Left colon (tissue), 2 donors: ENCODE data around the gene FKBP2. TPM values are rescaled to one million over a fixed set of nuclear protein-coding genes. Genes with fewer than 3 reads are reported as not detected.

Experiments used
- ATAC-seq: fragments of 200-7000 bp; cut with Tn5 transposase; one replicate; pipeline ENCODE4 v1.9.1; 2020; ENCODE audit warnings: mild to moderate bottlenecking, moderate library complexity
- DNase-seq, 2 donors: peaks; one replicate each; pipeline ENCODE4 v3.0.0-alpha.2; 2020
- intact Hi-C, 2 donors: fragments of 100-400 bp; cut with DNase I in 1 of 2; cut with micrococcal nuclease in 1 of 2; formaldehyde crosslinking; loops; one replicate each; pipeline versions ENCODE4 v1.11.2 to v1.14.0; 2022; cut with DNase I, micrococcal nuclease
- total RNA-seq, 2 donors: library from RNA; stranded (reverse); fragmentation: NEBNext Ultra II Directional; extraction: Animal tissue kit (Norgen Biotek cat#: 25700); gene quantifications; one replicate each; pipeline ENCODE4 v1.2.1, GENCODE V29; 2021
- donor health status: DM: no; HTN: no; CAD: no.
- donor health status: DM: yes; HTN: yes; CAD: no.

Gene FKBP2
- total RNA-seq, 2 donors from 2014 or later: 78.5 to 104 TPM

DNA sequence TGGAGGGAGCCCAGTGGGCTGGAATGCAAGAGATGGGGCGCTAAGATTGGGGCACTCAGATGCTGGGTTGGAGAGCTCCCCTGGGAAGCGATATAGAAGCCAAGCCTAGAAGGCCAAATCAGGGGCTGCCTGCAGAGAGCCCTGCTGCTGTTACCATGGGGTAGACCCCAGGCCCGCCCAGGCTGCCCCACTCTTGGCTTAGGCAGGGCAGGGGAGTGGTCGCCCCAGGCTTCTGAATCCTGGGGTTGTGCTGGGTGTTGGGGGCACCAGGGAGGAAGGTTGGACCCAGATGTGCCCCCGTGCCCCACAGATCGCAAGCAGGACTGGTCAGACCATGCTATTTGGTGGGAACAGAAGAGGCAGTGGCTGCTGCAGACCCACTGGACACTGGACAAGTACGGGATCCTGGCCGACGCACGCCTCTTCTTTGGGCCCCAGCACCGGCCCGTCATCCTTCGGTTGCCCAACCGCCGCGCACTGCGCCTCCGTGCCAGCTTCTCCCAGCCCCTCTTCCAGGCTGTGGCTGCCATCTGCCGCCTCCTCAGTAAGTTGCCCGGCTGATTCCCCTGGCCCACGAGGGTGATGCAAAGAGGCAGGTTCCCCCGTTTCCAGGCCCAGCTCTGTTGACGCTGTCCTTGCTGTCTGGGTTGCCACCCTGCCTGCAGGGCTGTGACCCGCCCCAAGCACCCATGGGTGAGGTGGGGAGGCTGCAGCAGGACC is 30.4 kb upstream of the FKBP2 start:
- DNase-seq (no peak), ATAC-seq (no peak)
- intact Hi-C loops: no loop called here

DNA sequence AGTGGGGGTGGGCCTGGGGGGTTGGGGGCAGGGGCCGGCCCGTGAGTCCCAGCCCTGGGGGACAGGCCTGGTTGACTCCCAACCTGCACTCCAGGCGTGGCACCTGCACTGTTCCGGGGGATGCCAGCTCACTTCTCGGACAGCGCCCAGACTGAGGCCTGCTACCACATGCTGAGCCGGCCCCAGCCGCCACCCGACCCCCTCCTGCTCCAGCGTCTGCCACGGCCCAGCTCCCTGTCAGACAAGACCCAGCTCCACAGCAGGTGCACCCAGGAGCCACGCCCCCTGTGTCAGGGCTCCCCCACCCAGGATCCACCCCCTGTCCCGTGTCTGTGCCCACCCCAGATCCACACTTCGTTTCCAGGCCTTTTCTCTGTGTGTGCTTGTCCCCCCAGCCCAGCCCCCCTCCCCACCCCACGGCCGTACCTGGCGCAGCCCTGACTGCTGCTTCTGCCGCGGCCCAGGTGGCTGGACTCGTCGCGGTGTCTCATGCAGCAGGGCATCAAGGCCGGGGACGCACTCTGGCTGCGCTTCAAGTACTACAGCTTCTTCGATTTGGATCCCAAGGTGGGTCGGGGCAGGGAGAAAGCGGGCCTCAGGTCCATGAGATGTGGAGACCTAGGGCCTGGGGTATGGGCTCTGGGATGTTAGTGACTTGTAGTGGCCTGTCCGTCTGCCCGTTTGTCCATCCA is 29.6 kb upstream of the FKBP2 start:
- no peak for ATAC-seq
- DNase-seq: no peak
- intact Hi-C loops: no loop called here

DNA sequence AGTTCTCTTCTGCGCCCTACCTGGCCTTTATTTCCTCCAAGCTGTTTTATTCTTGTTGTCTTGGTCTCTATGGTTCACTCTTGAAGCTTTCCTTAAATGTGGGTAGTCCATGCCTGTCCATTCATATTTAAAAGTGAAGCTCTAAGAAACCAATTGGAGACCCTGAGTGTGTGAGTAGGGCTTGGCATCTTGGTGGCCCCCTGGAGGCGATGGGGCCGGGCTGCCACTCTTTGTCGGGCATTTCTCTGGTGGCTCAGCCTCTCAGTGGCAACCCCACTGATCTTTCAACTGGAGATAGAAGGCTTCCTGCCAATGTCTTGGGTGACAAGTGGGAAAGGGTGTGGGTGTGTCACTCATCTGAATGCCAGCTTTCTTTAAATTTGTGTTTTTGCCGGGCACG is 24.0 kb upstream of the FKBP2 start:
- DNase-seq (no peak), ATAC-seq (no peak)

DNA sequence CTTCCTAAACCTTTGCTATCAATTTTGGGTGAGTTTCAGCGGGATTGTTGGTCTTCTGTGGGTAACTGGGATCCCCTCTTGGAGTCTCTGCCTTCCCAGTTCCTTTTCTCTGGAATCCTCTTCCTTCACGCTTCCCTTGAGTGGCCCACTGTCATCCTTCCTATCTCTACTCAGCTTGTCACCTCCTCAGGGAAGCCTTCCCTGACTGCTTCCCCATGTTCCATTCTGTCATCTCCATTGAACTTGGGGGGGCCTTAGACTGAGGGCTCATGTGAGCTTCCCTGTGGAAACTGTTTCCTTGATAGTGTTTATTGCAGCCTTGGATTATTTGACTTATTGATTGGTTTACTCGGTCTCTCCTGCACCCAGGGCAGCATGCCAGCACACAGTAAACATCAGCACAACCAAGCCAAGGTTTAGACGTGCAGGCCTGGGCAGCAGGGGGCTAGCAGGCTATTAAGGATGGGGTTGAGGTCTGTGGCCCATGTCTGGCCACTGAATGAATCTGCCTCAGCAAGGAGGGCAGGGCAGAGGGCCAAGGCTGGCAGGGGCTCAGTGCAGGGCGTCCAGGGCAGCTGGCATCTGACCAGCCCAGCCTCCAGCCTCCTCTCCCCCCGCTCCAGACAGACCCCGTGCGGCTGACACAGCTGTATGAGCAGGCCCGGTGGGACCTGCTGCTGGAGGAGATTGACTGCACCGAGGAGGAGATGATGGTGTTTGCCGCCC is 22.1 kb upstream of the FKBP2 start:
- peak; percentile 26 for ATAC-seq

More for the DNA sequence above, 24.0 kb upstream of the FKBP2 start:
- intact Hi-C loops: no loop called here

DNA sequence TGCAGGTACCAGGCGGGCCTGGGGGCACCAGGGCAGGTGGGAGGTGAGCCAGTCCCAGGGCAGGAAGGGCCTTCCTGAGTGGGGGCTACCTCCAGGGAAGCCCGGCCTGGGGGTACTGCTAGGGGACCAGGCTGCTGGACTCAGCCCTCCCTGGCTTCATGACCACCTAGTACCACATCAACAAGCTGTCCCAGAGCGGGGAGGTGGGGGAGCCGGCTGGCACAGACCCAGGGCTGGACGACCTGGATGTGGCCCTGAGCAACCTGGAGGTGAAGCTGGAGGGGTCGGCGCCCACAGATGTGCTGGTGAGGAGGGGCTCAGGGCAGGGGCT is 21.6 kb upstream of the FKBP2 start:
- intact Hi-C loops: no loop called here
- ATAC-seq: no peak
- DNase-seq: no peak

More for the DNA sequence above, 22.1 kb upstream of the FKBP2 start:
- intact Hi-C loops: no loop called here
- peak in 1 of 2 donors; percentile 25 for DNase-seq

DNA sequence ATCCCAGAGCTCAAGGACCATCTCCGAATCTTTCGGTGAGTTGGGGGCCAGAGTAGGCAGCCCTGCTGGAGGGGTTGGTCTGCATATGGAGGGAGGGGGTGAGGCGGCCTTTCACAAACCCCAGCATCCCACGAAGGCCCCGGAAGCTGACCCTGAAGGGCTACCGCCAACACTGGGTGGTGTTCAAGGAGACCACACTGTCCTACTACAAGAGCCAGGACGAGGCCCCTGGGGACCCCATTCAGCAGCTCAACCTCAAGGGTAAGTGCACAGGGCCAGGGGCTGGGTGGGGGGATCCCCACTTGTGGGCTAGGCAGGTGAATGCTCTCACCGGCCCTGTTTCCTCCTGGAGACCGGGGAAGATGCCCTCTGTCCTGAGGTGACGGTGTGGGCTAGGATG is 21.1 kb upstream of the FKBP2 start:
- no peak for ATAC-seq
- DNase-seq: no peak
- intact Hi-C loops: no loop called here

DNA sequence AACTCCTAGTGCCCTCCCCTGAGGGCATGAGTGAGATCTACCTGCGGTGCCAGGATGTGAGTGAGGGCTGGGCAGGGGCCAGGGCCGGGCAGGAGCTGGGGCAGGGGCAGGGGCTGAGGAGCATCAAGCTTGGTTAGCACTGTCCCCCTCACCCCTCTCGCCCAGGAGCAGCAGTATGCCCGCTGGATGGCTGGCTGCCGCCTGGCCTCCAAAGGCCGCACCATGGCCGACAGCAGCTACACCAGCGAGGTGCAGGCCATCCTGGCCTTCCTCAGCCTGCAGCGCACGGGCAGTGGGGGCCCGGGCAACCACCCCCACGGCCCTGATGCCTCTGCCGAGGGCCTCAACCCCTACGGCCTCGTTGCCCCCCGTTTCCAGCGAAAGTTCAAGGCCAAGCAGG is 20.6 kb upstream of the FKBP2 start:
- ATAC-seq (peak; percentile 2), DNase-seq (no peak)
- intact Hi-C loops: no loop called here

DNA sequence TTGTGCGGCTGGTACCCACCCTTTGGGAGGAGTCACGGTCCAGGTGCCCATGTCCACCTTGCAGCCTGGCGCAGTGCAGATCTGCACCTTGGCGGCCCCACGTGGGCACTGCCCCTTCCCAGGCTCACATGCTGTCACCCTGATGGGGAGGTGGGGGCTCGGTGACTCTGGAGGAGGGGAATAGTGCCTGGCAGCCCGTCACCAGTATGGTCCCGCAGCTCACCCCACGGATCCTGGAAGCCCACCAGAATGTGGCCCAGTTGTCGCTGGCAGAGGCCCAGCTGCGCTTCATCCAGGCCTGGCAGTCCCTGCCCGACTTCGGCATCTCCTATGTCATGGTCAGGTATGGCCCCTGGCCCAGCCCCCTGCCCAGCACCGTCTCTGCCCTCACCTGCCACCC is 20.1 kb upstream of the FKBP2 start:
- DNase-seq (no peak), ATAC-seq (no peak)
- intact Hi-C loops: no loop called here

DNA sequence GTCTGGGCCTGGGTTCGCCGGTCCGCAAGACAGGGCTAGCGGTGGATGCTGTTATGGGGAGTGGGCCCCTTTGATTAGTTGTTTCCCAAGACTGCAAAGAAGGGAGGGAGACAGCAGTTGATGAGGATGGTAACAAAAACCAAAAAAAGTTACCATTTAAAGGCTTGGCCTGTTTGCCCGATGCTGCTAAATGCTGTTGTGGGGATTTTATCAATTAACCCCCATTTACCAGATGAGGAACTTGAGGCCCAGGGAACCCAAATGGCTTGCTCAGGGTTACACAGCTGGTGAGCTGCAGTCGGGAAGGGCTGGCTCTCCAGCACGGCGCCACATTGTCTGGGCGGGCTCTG is 18.3 kb upstream of the FKBP2 start:
- ATAC-seq (no peak), DNase-seq (no peak)
- intact Hi-C loops: no loop called here

DNA sequence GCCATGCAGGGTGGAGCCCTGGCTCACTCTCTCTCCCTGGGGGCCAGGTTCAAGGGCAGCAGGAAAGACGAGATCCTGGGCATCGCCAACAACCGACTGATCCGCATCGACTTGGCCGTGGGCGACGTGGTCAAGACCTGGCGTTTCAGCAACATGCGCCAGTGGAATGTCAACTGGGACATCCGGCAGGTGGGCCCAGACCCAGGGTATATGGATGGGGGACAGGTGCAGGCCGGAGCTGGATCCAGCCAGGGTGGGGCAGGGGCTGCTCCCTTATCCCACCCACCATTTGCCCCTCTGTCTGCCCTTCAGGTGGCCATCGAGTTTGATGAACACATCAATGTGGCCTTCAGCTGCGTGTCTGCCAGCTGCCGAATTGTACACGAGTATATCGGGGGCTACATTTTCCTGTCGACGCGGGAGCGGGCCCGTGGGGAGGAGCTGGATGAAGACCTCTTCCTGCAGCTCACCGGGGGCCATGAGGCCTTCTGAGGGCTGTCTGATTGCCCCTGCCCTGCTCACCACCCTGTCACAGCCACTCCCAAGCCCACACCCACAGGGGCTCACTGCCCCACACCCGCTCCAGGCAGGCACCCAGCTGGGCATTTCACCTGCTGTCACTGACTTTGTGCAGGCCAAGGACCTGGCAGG is 17.8 kb upstream of the FKBP2 start:
- intact Hi-C loops: no loop called here
- ATAC-seq: no peak
- peak in 1 of 2 donors; percentile 11 for DNase-seq

DNA sequence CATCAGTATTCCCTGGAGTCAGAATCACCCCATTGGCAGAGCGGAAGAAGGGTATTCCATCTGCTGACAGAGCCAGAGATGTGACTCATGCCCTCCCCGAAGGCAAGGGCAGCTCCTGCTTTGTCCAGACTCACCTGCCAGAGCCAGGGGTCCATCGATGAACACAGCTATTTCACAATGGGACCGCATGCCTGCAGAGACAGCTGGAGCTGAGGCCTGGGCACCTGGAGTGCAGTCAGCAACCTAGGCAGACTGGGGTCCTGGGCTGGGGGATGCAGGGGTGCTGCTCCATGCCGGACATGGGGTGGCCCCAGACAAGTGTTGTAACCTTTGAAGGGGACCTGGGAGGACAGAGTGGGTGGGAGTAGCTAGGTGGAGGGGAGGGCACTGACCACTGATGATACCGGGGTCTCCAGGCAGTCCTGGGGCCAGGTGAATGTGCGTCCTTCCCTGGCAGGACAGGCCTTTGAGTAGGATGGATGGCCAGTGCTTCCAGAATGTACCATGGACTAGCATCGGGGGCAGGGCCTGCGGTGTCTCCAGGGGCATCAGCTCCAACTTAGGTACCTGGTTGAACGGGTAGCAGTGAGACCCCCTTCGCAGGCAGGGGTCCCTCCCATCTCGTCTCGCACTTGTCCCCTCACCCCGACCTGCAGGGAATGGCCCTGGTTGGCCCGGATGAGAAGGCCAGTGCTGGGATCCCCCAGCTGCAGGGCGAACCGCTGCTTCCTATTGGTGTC is 16.6 kb upstream of the FKBP2 start:
- DNase-seq: peak in 1 of 2 donors; percentile 10
- intact Hi-C loops: no loop called here
- no peak for ATAC-seq

DNA sequence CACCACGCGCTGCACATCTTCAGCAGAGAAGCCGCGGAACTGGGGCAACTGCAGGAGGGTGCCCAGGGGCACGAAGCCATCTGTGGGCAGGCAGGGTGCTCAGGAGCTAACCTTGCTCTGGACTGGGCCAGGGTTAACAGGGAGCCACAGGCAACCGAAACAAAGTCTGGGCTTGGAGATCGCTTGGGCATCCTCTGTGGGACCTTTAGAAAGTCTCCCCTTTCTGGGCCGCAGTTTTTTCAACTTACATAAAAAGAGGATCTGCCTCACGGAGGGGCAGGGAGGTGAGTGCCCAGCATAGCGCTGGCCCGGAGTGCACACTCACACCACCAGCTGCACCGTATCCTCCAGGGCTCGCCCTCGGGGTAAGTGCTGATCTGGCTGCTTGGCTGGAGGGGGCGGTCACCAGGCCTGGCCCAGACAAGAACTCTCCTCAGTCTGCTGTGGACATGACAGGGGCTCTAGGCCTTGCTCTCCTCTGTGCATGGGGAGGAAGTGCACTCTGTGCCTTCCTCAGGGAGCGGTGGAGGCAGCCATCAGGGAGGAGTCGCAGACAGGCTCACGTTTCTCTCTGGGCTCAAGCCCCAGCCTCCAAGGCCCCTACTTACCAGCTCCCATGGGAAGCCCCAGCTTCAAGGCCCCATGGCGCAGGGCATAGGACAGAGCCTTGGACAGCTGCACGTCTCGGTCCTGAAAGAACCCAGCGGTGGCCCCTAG is 15.8 kb upstream of the FKBP2 start:
- intact Hi-C loops: no loop called here
- no peak for DNase-seq
- no peak for ATAC-seq

DNA sequence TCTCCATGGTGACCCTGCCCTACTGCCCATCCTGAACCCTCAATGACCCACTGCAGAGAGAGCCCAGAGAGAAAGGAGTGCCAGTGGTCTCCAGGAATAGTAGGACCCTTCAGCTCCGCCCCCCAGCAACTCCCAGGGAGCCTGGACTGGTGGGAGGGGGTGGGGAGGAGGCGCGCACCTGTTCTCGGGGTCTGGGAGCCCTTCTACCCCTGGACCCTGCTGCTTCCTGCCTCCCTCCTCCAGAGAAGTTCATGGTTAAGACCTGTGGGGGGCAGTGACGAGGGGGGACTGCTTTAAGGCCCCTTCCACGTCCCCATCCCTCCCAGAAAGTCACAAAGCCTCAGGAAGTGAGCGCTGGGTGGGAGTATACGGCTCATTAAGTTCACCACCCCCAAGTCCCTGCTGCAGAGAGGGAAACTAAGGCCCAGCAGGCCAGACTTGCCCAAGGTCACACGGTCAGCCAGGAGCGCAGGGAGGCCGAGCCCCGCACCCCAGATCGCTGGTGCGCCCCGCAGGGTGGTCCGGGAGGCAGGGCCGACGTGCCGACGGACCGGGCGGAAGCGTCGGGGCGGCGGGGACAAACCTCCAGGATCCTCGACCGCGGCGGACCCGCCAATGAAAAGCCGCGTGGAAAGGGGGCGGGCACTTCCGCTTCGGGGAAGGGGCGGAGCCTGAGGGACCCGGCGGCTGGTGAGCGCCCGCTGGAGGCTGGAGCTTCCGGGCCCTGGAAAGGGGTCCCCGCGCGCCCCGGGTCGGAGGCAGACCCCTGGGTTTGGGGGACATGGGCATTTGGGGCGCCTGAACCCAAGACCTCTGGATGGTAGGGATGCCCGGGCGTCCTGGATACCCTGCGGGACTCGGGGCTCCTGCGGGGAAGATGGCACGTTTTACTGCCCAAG is 15.0 kb upstream of the FKBP2 start, which contains the start of the genes NUDT22 and TRPT1:
NUDT22 (plus strand) TSS at position 667 of the 899 bp plus-strand sequence. CDS start 379 bp downstream, outside the sequence.
TRPT1 (minus strand) TSS at position 579 of the 899 bp plus-strand sequence; CDS start at position 253, 326 bp downstream.
- peak; percentile 79 for ATAC-seq
- DNase-seq: peak; percentile 89 to 96
- intact Hi-C loops: no loop called here

DNA sequence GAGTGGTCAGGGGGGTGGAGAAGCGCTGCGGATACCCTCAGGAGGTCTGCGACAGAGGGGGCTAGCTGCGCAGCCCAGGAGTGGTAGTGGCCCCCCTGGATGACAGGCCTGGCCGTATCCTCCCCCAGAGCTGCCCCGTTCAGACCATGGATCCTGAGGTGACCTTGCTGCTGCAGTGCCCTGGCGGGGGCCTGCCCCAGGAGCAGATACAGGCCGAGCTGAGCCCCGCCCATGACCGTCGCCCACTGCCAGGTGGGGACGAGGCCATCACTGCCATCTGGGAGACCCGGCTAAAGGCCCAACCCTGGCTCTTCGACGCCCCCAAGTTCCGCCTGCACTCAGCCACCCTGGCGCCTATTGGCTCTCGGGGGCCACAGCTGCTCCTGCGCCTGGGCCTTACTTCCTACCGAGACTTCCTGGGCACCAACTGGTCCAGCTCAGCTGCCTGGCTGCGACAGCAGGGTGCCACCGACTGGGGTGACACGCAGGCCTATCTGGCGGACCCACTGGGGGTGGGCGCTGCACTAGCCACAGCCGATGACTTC is 14.3 kb upstream of the FKBP2 start:
- peak; percentile 54 for ATAC-seq
- intact Hi-C loops: no loop called here
- peak; percentile 79 to 86 for DNase-seq

DNA sequence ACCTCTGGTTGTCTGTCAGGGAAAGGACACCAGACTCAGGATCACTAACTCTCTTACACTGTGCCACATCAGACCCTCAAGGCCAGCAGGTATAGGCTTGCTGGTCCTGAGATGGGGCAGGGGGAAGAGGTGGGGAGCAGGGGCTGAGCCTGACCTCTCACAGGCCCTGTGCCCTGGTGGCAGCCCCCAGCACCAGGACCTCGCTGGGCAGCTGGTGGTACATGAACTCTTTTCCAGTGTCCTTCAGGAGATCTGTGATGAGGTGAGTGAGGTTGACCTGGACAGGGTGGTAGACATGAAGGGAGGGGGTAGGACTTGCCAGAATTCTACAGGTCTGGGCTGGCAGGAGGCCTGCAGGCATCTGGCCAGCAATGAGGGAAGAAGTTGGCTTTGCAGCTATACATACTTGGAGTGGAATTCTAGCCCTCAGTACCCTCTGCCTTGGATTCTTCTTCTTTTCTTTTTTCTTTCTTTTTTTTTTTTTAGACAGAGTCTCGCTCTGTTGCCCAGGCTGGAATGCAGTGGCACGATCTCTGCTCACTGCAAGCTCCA is 13.4 kb upstream of the FKBP2 start:
- ATAC-seq (no peak), DNase-seq (peak in 1 of 2 donors; percentile 13)
- intact Hi-C loops: no loop called here

DNA sequence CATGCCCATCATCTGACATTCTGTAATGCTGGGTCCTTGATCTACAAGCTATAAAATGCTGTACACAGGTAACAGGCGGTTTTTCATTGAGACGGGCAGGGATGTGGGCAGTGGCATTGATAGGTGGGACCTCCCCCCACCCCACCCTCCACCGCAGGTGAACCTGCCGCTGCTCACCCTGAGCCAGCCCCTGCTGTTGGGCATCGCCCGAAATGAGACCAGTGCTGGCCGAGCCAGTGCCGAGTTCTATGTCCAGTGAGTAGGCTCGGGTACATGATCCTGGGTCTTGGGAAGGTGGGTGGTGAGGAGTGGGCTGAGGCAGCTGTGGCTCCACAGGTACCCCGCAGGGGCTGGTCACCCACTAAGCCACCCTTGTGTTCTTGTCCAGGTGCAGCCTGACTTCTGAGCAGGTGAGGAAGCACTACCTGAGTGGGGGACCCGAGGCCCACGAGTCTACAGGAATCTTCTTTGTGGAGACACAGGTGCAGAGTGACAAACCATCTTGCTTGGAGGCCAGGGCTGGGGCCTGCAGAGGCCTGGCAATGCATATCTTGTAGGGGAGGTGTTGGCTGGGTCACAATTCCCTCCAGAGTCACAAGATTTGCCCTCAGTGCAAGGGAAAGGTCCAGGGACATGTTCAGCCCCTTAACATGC is 11.7 kb upstream of the FKBP2 start:
- intact Hi-C loops: no loop called here
- DNase-seq: peak in 1 of 2 donors; percentile 14
- ATAC-seq: no peak
